ENCODE data around the gene ADAM19.

DNA sequence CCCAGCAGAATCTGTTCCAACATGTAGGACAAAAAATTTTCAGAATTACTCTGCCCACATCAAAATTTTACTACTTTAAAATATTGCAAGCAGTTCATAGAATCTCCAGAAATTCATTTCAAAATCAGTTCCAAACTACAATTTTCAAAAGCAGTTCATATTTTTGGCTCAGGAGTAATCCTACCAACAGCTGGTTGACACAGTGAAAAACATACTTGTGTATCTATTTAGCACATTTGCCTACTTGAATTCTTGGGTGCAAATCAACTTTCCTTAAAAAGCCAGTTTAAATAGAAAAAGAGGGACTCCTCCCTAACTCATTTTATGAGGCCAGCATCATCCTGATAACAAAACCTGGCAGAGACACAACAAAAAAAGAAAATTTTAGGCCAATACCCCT, 45.2 kb upstream of the ADAM19 start:
- TF ChIP-seq, protein P1, sequence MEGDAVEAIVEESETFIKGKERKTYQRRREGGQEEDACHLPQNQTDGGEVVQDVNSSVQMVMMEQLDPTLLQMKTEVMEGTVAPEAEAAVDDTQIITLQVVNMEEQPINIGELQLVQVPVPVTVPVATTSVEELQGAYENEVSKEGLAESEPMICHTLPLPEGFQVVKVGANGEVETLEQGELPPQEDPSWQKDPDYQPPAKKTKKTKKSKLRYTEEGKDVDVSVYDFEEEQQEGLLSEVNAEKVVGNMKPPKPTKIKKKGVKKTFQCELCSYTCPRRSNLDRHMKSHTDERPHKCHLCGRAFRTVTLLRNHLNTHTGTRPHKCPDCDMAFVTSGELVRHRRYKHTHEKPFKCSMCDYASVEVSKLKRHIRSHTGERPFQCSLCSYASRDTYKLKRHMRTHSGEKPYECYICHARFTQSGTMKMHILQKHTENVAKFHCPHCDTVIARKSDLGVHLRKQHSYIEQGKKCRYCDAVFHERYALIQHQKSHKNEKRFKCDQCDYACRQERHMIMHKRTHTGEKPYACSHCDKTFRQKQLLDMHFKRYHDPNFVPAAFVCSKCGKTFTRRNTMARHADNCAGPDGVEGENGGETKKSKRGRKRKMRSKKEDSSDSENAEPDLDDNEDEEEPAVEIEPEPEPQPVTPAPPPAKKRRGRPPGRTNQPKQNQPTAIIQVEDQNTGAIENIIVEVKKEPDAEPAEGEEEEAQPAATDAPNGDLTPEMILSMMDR (conservative IDR thresholded peaks at IDR 0.05; ENCODE audit: low read length) = no peak
- no peak for TF ChIP-seq EZH2phosphoT487 (IDR thresholded peaks at IDR 0.05; ENCODE audit: borderline replicate concordance)

Measured in Loucy (cell line).